Gastroesophageal sphincter (tissue), 3 donors: Measurements from ENCODE around the gene PALD1.

Experiments
- CTCF ChIP-seq, 4 experiments: fragments of 200-600 bp in 2 of 4; fragments of 450-650 bp in 2 of 4; sonication (generic) in 1 of 4; IDR thresholded peaks; one replicate each; pipeline ENCODE4 v1.5.1; 2017 to 2019; ENCODE audit warnings: antibody characterized with exemption in 4 of 4, mild to moderate bottlenecking in 2 of 4, moderate library complexity in 2 of 4
- EP300 ChIP-seq: sonication (generic); formaldehyde crosslinking; IDR thresholded peaks from one replicate; pipeline ENCODE4 v1.6.1; 2017; ENCODE audit warnings: antibody characterized with exemption, mild to moderate bottlenecking
- POLR2A ChIP-seq, 2 donors: fragments of 450-650 bp; IDR thresholded peaks; one replicate each; pipeline ENCODE4 v1.6.1; 2017; ENCODE audit warnings: antibody characterized with exemption in 2 of 2, mild to moderate bottlenecking in 2 of 2, moderate library complexity in 1 of 2
- POLR2AphosphoS5 ChIP-seq: sonication (generic); formaldehyde crosslinking; IDR thresholded peaks from one replicate; pipeline ENCODE4 v1.6.1; 2017; ENCODE audit warnings: antibody characterized with exemption

GRCh38 chr10:70546584-70546983 lies 68.0 kb downstream of the PALD1 start:
- TF ChIP-seq CTCF (IDR thresholded peaks at IDR 0.05): no peak
- no peak for TF ChIP-seq POLR2A (IDR thresholded peaks at IDR 0.05)
- no peak for TF ChIP-seq POLR2AphosphoS5
- no peak for TF ChIP-seq EP300
